SK-N-SH (cell line): ENCODE data around the gene PKNOX2.

Experiments
- CHD2 ChIP-seq: fragments of 150-350 bp; IDR thresholded peaks from 2 replicates; pipeline ENCODE4 v1.6.1; 2018; ENCODE audit warnings: low read length; ENCODE audit not compliant: partially characterized antibody
- CTCF ChIP-seq: fragments of 200-600 bp; sonication (generic); IDR thresholded peaks from 2 replicates; pipeline ENCODE4 v1.6.1; 2017; ENCODE audit warnings: antibody characterized with exemption, mild to moderate bottlenecking, moderate library complexity
- ELF1 ChIP-seq: IDR thresholded peaks from 2 replicates; pipeline ENCODE4 v1.4.0; 2012
- EP300 ChIP-seq, 2 experiments: IDR thresholded peaks; 2 replicates each; pipeline versions ENCODE4 v1.4.0 to v1.6.1; 2012; ENCODE audit warnings: borderline replicate concordance in 1 of 2, low read depth in 1 of 2, low read length in 1 of 2
- EZH2phosphoT487 ChIP-seq: fragments of 200-600 bp; sonication (generic); IDR thresholded peaks from 2 replicates; pipeline ENCODE4 v1.6.1; 2017; ENCODE audit warnings: low read depth, mixed run types, mild to moderate bottlenecking, antibody characterized with exemption, moderate library complexity, borderline replicate concordance
- FOXM1 ChIP-seq: IDR thresholded peaks from 2 replicates; pipeline ENCODE4 v1.4.0; 2012; ENCODE audit warnings: low read depth, mild to moderate bottlenecking
- GATA2 ChIP-seq: sonication (generic); formaldehyde crosslinking; IDR thresholded peaks from 2 replicates; pipeline ENCODE4 v1.5.0; 2020; ENCODE audit warnings: mild to moderate bottlenecking, missing genetic modification reagents
- JUND ChIP-seq: IDR thresholded peaks from 2 replicates; pipeline ENCODE4 v1.4.0; 2012
- MXI1 ChIP-seq: IDR thresholded peaks from 2 replicates; pipeline ENCODE4 v1.6.1; 2012; ENCODE audit warnings: mild to moderate bottlenecking, low read depth, low read length, improper control_type of control experiment
- PBX3 ChIP-seq: IDR thresholded peaks from 2 replicates; pipeline ENCODE4; 2012
- POLR2AphosphoS5 ChIP-seq: IDR thresholded peaks from 2 replicates; pipeline ENCODE4 v1.6.1; 2012; ENCODE audit warnings: low read depth, low read length
- RFX5 ChIP-seq: IDR thresholded peaks from 2 replicates; pipeline ENCODE4 v1.6.1; 2012; ENCODE audit warnings: mild to moderate bottlenecking, improper control_type of control experiment, low read length
- SIN3A ChIP-seq: IDR thresholded peaks from 2 replicates; pipeline ENCODE4 v1.6.1; 2012; ENCODE audit warnings: low read depth, mild to moderate bottlenecking, low read length, moderate library complexity, borderline replicate concordance
- TEAD4 ChIP-seq: IDR thresholded peaks from 2 replicates; pipeline ENCODE4 v1.4.0; 2012; ENCODE audit warnings: mild to moderate bottlenecking, borderline replicate concordance; ENCODE audit not compliant: insufficient read depth

- TF ChIP-seq CTCF (no peak), TEAD4 (no peak), POLR2AphosphoS5 (no peak), FOXM1 (no peak), MXI1 (no peak), GATA2 (CRISPR knock-in tag) (no peak), CHD2 (no peak), EP300 (IDR thresholded peaks at IDR 0.05; ENCODE audit: borderline replicate concordance in 1 of 2, low read depth in 1 of 2, low read length in 1 of 2) (no peak), JUND (no peak), RFX5 (no peak), EZH2phosphoT487 (no peak), SIN3A (no peak), PBX3 (no peak), ELF1 (no peak)
Measured at GRCh38 chr11:125270106-125270505, 105.6 kb downstream of the PKNOX2 start.
